H9 (cell line): ENCODE data around the gene SPRED1. TPM values are rescaled to one million over a fixed set of nuclear protein-coding genes. Genes with fewer than 3 reads are reported as not detected.

ENCODE experiments used
- DNase-seq: peaks from one replicate; pipeline ENCODE4 v3.0.0-alpha.2; 2017
- H2AFZ ChIP-seq: one replicate; pipeline ENCODE4 v1.6.1; 2013; ENCODE audit warnings: mild to moderate bottlenecking, low read length, control low read depth, moderate library complexity
- H2AK5ac ChIP-seq: 2 replicates; pipeline ENCODE4 v1.6.1; 2013; ENCODE audit warnings: low read length, control low read depth, mixed read lengths; ENCODE audit not compliant: insufficient read length
- H2BK120ac ChIP-seq: one replicate; pipeline ENCODE4 v1.6.1; 2013; ENCODE audit warnings: low read depth, mild to moderate bottlenecking, low read length, control low read depth, inconsistent platforms; ENCODE audit not compliant: poor library complexity, severe bottlenecking
- H2BK12ac ChIP-seq: 2 replicates; pipeline ENCODE4 v1.6.1; 2013; ENCODE audit warnings: low read length, control low read depth, mixed read lengths, low read depth; ENCODE audit not compliant: insufficient read length
- H2BK15ac ChIP-seq: 2 replicates; pipeline ENCODE4 v1.6.1; 2013; ENCODE audit warnings: low read depth, low read length, control low read depth
- H2BK20ac ChIP-seq: one replicate; pipeline ENCODE4 v1.6.1; 2013; ENCODE audit warnings: low read depth, mild to moderate bottlenecking, low read length, control low read depth, inconsistent platforms; ENCODE audit not compliant: poor library complexity, severe bottlenecking
- H2BK5ac ChIP-seq: 2 replicates; pipeline ENCODE4 v1.6.1; 2013; ENCODE audit warnings: low read length, control low read depth, mixed read lengths; ENCODE audit not compliant: insufficient read length
- H3K14ac ChIP-seq: 2 replicates; pipeline ENCODE4 v1.6.1; 2013; ENCODE audit warnings: low read length, control low read depth; ENCODE audit not compliant: insufficient read depth
- H3K18ac ChIP-seq: 2 replicates; pipeline ENCODE4 v1.6.1; 2013; ENCODE audit warnings: low read depth, mild to moderate bottlenecking, mixed read lengths, low read length, control low read depth; ENCODE audit not compliant: insufficient read length
- H3K23ac ChIP-seq: 2 replicates; pipeline ENCODE4 v1.6.1; 2013; ENCODE audit warnings: low read length, control low read depth, mixed read lengths, low read depth; ENCODE audit not compliant: insufficient read length
- H3K23me2 ChIP-seq: 2 replicates; pipeline ENCODE4 v1.6.1; 2013; ENCODE audit warnings: low read depth, mild to moderate bottlenecking, mixed read lengths, low read length, control low read depth; ENCODE audit not compliant: insufficient read length, poor library complexity, severe bottlenecking
- H3K27ac ChIP-seq: 2 replicates; pipeline ENCODE4 v1.5.1; 2013; ENCODE audit warnings: low read length, control low read depth, mixed read lengths, low read depth; ENCODE audit not compliant: insufficient read length
- H3K27me3 ChIP-seq: 2 replicates; pipeline ENCODE4 v1.6.1; 2013; ENCODE audit warnings: low read length, control low read depth, inconsistent platforms; ENCODE audit not compliant: insufficient read depth
- H3K4ac ChIP-seq: 2 replicates; pipeline ENCODE4 v1.6.1; 2013; ENCODE audit warnings: low read depth, mild to moderate bottlenecking, control low read depth, inconsistent platforms, low read length, moderate library complexity
- H3K4me1 ChIP-seq: 2 replicates; pipeline ENCODE4 v1.6.1; 2013; ENCODE audit warnings: low read length, control low read depth, inconsistent platforms; ENCODE audit not compliant: insufficient read depth
- H3K4me2 ChIP-seq: 2 replicates; pipeline ENCODE4 v1.6.1; 2013; ENCODE audit warnings: low read length, control low read depth, mixed read lengths; ENCODE audit not compliant: insufficient read length, insufficient read depth
- H3K56ac ChIP-seq: 2 replicates; pipeline ENCODE4 v1.6.1; 2013; ENCODE audit warnings: low read depth, mild to moderate bottlenecking, mixed read lengths, low read length, control low read depth; ENCODE audit not compliant: insufficient read length
- H3K79me1 ChIP-seq: 2 replicates; pipeline ENCODE4 v1.6.1; 2013; ENCODE audit warnings: low read depth, mild to moderate bottlenecking, moderate library complexity, low read length, control low read depth, inconsistent platforms; ENCODE audit not compliant: insufficient read depth, poor library complexity, severe bottlenecking
- H3K79me2 ChIP-seq: 2 replicates; pipeline ENCODE4 v1.6.1; 2013; ENCODE audit warnings: low read length, control low read depth, inconsistent platforms; ENCODE audit not compliant: insufficient read depth
- H3K9ac ChIP-seq: 2 replicates; pipeline ENCODE4 v1.6.1; 2013; ENCODE audit warnings: low read length, control low read depth, mixed read lengths; ENCODE audit not compliant: insufficient read length; ENCODE audit errors: extremely low read depth
- H3K9me3 ChIP-seq: one replicate; pipeline ENCODE4 v1.6.1; 2013; ENCODE audit warnings: low read depth, low read length, inconsistent platforms; ENCODE audit not compliant: control insufficient read depth
- H3T11ph ChIP-seq: one replicate; pipeline ENCODE4 v1.6.1; 2013; ENCODE audit warnings: mild to moderate bottlenecking, low read length, control low read depth, inconsistent platforms
- H4K20me1 ChIP-seq: one replicate; pipeline ENCODE4 v1.6.1; 2013; ENCODE audit not compliant: control insufficient read depth, insufficient read length, insufficient read depth
- H4K5ac ChIP-seq: 2 replicates; pipeline ENCODE4 v1.6.1; 2013; ENCODE audit warnings: low read depth, mild to moderate bottlenecking, mixed read lengths, low read length, control low read depth; ENCODE audit not compliant: insufficient read length
- H4K8ac ChIP-seq: replicated peaks from 2 replicates; pipeline ENCODE4 v1.6.1; 2013; ENCODE audit warnings: low read length, control low read depth, mixed read lengths, low read depth; ENCODE audit not compliant: insufficient read length
- H4K91ac ChIP-seq: 2 replicates; pipeline ENCODE4 v1.6.1; 2013; ENCODE audit warnings: low read depth, mild to moderate bottlenecking, moderate library complexity, mixed read lengths, low read length, control low read depth; ENCODE audit not compliant: insufficient read length
- H3K27ac Mint-ChIP-seq, 3 experiments: 2 replicates in 2 of 3; 3 replicates in 1 of 3; pipeline ENCODE4 v1.8.0; 2020 to 2021; ENCODE audit warnings: mixed read lengths in 3 of 3, mild to moderate bottlenecking in 1 of 3, moderate library complexity in 1 of 3
- H3K27me3 Mint-ChIP-seq: 2 replicates; pipeline ENCODE4 v1.8.0; 2021; ENCODE audit warnings: low read depth, mild to moderate bottlenecking, moderate library complexity, mixed read lengths
- H3K36me3 Mint-ChIP-seq, 3 experiments: 2 replicates in 2 of 3; 3 replicates in 1 of 3; pipeline ENCODE4 v1.8.0; 2020 to 2021; ENCODE audit warnings: low read depth in 3 of 3, mixed read lengths in 3 of 3; ENCODE audit not compliant: insufficient read depth in 1 of 3
- H3K4me1 Mint-ChIP-seq, 2 experiments: 2 replicates each; pipeline ENCODE4 v1.8.0; 2020; ENCODE audit warnings: mixed read lengths in 2 of 2
- H3K4me3 Mint-ChIP-seq, 2 experiments: 2 replicates in 1 of 2; 3 replicates in 1 of 2; pipeline ENCODE4 v1.8.0; 2020 to 2021; ENCODE audit warnings: mild to moderate bottlenecking in 2 of 2, mixed read lengths in 2 of 2, moderate library complexity in 1 of 2
- H3K9me3 Mint-ChIP-seq, 2 experiments: 2 replicates in 1 of 2; 3 replicates in 1 of 2; pipeline ENCODE4 v1.8.0; 2020; ENCODE audit warnings: mild to moderate bottlenecking in 2 of 2, mixed read lengths in 2 of 2, moderate library complexity in 1 of 2
- WGBS: extraction: QIAGEN DNeasy Blood & Tissue Kit; methylation state at CpG from one replicate; pipeline ENCODE4 v1.1.7; 2013; ENCODE audit warnings: missing lambda C conversion rate, low lambda C conversion rate, mixed read lengths; ENCODE audit not compliant: insufficient read length; ENCODE audit errors: extremely low coverage; 5-methylcytosine and 5-hydroxymethylcytosine counted together
- total RNA-seq: library from RNA; stranded (reverse); gene quantifications from 2 replicates; pipeline ENCODE4 v1.2.1, GENCODE V29; 2021
- TF ChIP-seq, protein P1 (sequence below): fragments of 200-600 bp; sonication (generic); conservative IDR thresholded peaks from 3 replicates; pipeline ENCODE4 v1.8.0; 2021; ENCODE audit warnings: antibody characterized with exemption, mild to moderate bottlenecking

SPRED1 gene
- total RNA-seq, 1 experiment from 2014 or later = 41.0 TPM

DNA sequence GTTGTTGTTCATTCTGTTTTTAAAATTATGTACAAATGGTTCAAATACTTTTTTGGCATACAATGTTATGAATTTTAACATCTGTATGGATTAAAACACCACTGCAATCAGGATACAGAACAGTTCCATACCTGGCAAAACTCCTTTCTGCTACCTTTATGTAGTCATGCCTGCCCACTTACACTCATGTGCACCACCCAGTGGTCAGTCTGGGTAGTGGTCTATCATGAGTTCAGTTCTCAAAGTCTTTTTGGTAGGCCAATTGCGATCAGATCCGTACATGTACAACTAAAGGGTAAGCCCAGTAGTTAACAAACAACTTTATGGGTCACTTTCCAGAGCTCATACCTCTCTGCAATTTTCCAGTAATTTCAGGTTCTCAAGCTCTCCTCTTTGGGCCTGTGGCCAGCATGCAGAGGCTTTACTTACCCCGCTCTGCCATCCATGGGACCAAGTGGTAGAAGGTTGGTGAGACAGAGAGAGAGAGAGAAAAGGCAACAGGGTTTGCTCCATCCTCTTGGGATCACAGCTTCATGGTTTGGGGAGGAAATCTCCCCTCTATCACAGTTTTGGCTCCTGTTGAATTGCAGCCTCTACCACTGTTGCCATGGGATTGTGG is 137.4 kb downstream of the SPRED1 start:
- Histone ChIP-seq H3K79me2 (no peaks in the 10 kb centered on the region), H4K8ac (no peak overlapping the region), H3K14ac (no peak overlapping the region), H3K4me2 (no peak overlapping the region), H3K4ac (no peak overlapping the region), H3K79me1 (no peaks in the 10 kb centered on the region), H3K23ac (no peak overlapping the region), H3K4me1 (no peaks in the 10 kb centered on the region; the same call in 1 of the 2 replicates), H3K9me3 (no peaks in the 10 kb centered on the region), H2BK5ac (no peak overlapping the region), H2AK5ac (no peak overlapping the region), H3K27me3 (no peaks in the 10 kb centered on the region), H2BK15ac (no peak overlapping the region), H2BK12ac (no peak overlapping the region), H3K27ac (no peak overlapping the region), H4K20me1 (no peaks in the 10 kb centered on the region), H3K9ac (no peak overlapping the region), H2BK20ac (no peak overlapping the region), H4K5ac (no peak overlapping the region), H3K56ac (no peak overlapping the region), H4K91ac (no peak overlapping the region), H2BK120ac (no peak overlapping the region), H2AFZ (no peak overlapping the region), H3K18ac (no peak overlapping the region), H3T11ph (no peak overlapping the region), H3K23me2 (no peaks in the 10 kb centered on the region)
- DNase-seq = peak; percentile 64
- H3K36me3 Mint-ChIP-seq = no peaks in the 10 kb centered on the region
- no peaks in the 10 kb centered on the region; a peak in 3 of 5 replicates for H3K9me3 Mint-ChIP-seq
- H3K27me3 Mint-ChIP-seq = no peaks in the 10 kb centered on the region
- H3K27ac Mint-ChIP-seq = no peak overlapping the region
- no peak overlapping the region for H3K4me3 Mint-ChIP-seq
- WGBS = no CpG with 5 or more reads among the region's 3 CpGs
- peaks cover 6 to 7% of the 10 kb centered on the region in 2 experiments for H3K4me1 Mint-ChIP-seq
- TF ChIP-seq, protein P1, sequence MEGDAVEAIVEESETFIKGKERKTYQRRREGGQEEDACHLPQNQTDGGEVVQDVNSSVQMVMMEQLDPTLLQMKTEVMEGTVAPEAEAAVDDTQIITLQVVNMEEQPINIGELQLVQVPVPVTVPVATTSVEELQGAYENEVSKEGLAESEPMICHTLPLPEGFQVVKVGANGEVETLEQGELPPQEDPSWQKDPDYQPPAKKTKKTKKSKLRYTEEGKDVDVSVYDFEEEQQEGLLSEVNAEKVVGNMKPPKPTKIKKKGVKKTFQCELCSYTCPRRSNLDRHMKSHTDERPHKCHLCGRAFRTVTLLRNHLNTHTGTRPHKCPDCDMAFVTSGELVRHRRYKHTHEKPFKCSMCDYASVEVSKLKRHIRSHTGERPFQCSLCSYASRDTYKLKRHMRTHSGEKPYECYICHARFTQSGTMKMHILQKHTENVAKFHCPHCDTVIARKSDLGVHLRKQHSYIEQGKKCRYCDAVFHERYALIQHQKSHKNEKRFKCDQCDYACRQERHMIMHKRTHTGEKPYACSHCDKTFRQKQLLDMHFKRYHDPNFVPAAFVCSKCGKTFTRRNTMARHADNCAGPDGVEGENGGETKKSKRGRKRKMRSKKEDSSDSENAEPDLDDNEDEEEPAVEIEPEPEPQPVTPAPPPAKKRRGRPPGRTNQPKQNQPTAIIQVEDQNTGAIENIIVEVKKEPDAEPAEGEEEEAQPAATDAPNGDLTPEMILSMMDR = peak; percentile 83
